ENCODE measurements around the gene FSCB.

DNA sequence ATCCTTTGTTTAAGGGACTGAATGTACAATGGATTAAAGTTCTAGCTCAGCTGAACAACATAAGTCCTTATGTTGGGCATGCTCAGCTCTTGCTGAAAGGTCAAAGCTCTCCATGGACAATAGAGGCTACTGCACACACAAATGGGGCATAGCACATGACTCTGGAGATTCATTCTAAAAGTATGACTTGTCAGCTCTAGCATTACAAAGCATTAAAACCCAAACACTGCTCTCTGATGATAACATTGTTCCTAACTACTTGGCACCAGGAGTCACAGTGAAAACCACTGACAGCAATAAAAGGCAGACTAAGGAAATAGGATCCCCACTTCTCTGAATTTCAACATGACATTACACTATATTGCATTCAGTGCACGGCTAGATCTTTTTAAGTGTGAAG, 21.9 kb upstream of the FSCB start:
- TF ChIP-seq, protein P1, sequence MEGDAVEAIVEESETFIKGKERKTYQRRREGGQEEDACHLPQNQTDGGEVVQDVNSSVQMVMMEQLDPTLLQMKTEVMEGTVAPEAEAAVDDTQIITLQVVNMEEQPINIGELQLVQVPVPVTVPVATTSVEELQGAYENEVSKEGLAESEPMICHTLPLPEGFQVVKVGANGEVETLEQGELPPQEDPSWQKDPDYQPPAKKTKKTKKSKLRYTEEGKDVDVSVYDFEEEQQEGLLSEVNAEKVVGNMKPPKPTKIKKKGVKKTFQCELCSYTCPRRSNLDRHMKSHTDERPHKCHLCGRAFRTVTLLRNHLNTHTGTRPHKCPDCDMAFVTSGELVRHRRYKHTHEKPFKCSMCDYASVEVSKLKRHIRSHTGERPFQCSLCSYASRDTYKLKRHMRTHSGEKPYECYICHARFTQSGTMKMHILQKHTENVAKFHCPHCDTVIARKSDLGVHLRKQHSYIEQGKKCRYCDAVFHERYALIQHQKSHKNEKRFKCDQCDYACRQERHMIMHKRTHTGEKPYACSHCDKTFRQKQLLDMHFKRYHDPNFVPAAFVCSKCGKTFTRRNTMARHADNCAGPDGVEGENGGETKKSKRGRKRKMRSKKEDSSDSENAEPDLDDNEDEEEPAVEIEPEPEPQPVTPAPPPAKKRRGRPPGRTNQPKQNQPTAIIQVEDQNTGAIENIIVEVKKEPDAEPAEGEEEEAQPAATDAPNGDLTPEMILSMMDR (IDR thresholded peaks at IDR 0.05; ENCODE audit: insufficient read depth, low read depth, low read length), result no peak
- TF ChIP-seq EZH2 (IDR thresholded peaks at IDR 0.05; ENCODE audit: insufficient read depth, low read length), result no peak
